Esophagus squamous epithelium (tissue), 4 donors: ENCODE data around the gene CDK18.

Source experiments
- POLR2A ChIP-seq, 4 donors: fragments of 450-650 bp; IDR thresholded peaks; one replicate each; pipeline ENCODE4 v1.6.1; 2017; ENCODE audit warnings: antibody characterized with exemption in 4 of 4, mild to moderate bottlenecking in 4 of 4, moderate library complexity in 3 of 4
- TF ChIP-seq, protein P1 (sequence below), 6 experiments: fragments of 450-650 bp in 4 of 6; fragments of 200-600 bp in 2 of 6; sonication (generic) in 2 of 6; IDR thresholded peaks; one replicate each; pipeline ENCODE4 v1.5.1; 2016 to 2019; ENCODE audit warnings: antibody characterized with exemption in 6 of 6, mild to moderate bottlenecking in 4 of 6, moderate library complexity in 4 of 6

- TF ChIP-seq, protein P1, sequence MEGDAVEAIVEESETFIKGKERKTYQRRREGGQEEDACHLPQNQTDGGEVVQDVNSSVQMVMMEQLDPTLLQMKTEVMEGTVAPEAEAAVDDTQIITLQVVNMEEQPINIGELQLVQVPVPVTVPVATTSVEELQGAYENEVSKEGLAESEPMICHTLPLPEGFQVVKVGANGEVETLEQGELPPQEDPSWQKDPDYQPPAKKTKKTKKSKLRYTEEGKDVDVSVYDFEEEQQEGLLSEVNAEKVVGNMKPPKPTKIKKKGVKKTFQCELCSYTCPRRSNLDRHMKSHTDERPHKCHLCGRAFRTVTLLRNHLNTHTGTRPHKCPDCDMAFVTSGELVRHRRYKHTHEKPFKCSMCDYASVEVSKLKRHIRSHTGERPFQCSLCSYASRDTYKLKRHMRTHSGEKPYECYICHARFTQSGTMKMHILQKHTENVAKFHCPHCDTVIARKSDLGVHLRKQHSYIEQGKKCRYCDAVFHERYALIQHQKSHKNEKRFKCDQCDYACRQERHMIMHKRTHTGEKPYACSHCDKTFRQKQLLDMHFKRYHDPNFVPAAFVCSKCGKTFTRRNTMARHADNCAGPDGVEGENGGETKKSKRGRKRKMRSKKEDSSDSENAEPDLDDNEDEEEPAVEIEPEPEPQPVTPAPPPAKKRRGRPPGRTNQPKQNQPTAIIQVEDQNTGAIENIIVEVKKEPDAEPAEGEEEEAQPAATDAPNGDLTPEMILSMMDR (IDR thresholded peaks at IDR 0.05): no peak
- no peak for TF ChIP-seq POLR2A (IDR thresholded peaks at IDR 0.05)
These were observed 28.6 kb upstream of the CDK18 start for GRCh38 chr1:205475855-205476254.
